GM12878 (cell line): ENCODE measurements around the gene NAA38. TPM values are rescaled to one million over a fixed set of nuclear protein-coding genes. Genes with fewer than 3 reads are reported as not detected.
A peak's percentile ranks its signal among the peaks of the same experiment; 100 is the strongest.

Experiments
- ATF7 ChIP-seq: fragments of 450-650 bp; IDR thresholded peaks from 2 replicates; pipeline ENCODE4 v1.6.1; 2016; ENCODE audit warnings: low read depth, mild to moderate bottlenecking
- BMI1 ChIP-seq: fragments of 450-650 bp; IDR thresholded peaks from 2 replicates; pipeline ENCODE4 v1.6.1; 2016; ENCODE audit warnings: mild to moderate bottlenecking, moderate library complexity, borderline replicate concordance
- CBX3 ChIP-seq: fragments of 200-600 bp; sonication (generic); IDR thresholded peaks from 2 replicates; pipeline ENCODE4 v1.6.1; 2016; ENCODE audit warnings: low read depth, borderline replicate concordance
- IKZF2 ChIP-seq, 2 experiments: fragments of 450-650 bp; IDR thresholded peaks; 2 replicates each; pipeline ENCODE4 v1.6.1; 2017; ENCODE audit warnings: mild to moderate bottlenecking in 2 of 2, moderate library complexity in 2 of 2
- NR2C1 ChIP-seq: fragments of 450-650 bp; IDR thresholded peaks from 2 replicates; pipeline ENCODE4 v1.6.1; 2017; ENCODE audit warnings: antibody characterized with exemption, mild to moderate bottlenecking, moderate library complexity
- NR2F1 ChIP-seq: fragments of 450-650 bp; conservative IDR thresholded peaks from 2 replicates; pipeline ENCODE4 v1.6.1; 2017; ENCODE audit warnings: mild to moderate bottlenecking
- RAD51 ChIP-seq: fragments of 450-650 bp; IDR thresholded peaks from 2 replicates; pipeline ENCODE4 v1.6.1; 2016; ENCODE audit warnings: moderate library complexity, mild to moderate bottlenecking, inconsistent platforms
- ZBTB11 ChIP-seq: fragments of 450-650 bp; formaldehyde crosslinking; IDR thresholded peaks from 2 replicates; pipeline ENCODE4 v1.5.0; 2022; ENCODE audit warnings: mild to moderate bottlenecking, missing genetic modification characterization
- ZBTB40 ChIP-seq: fragments of 450-650 bp; IDR thresholded peaks from 2 replicates; pipeline ENCODE4 v1.6.1; 2016; ENCODE audit warnings: mild to moderate bottlenecking, moderate library complexity, borderline replicate concordance
- ZNF274 ChIP-seq: IDR thresholded peaks from one replicate; pipeline ENCODE4 v1.8.0; 2011; ENCODE audit not compliant: insufficient read length, insufficient read depth
- ZSCAN29 ChIP-seq: fragments of 450-650 bp; IDR thresholded peaks from 2 replicates; pipeline ENCODE4 v1.6.1; 2017; ENCODE audit warnings: mild to moderate bottlenecking, moderate library complexity
- polyA plus RNA-seq, 11 experiments: library from polyadenylated mRNA; depleted of rRNA in 4 of 11; unstranded in 6 of 11; stranded (reverse) in 5 of 11; fragments of >200 nt; fragmentation: Nextera tagmentation in 4 of 11; fragmentation: Illumina TruSeq in 1 of 11; extraction: Ambion mirVana in 4 of 11; extraction: Trizol in 1 of 11; gene quantifications; 1 replicate in 1 of 11; 2 replicates in 10 of 11; pipeline versions ENCODE4 v1.2.1 to v1.2.3, GENCODE V29; 2011 to 2016; ENCODE audit warnings: inconsistent platforms in 2 of 11, missing spikeins in 2 of 11, low read depth in 1 of 11
- total RNA-seq, 4 experiments: library from RNA; depleted of rRNA in 3 of 4; stranded (reverse); fragments of >200 nt in 3 of 4; fragmentation: Illumina TruSeq in 1 of 4; extraction: Trizol in 1 of 4; gene quantifications; 2 replicates each; pipeline versions ENCODE4 v1.2.1 to v1.2.3, GENCODE V29; 2013 to 2021
- TF ChIP-seq, protein P1 (sequence below): IDR thresholded peaks from 2 replicates; pipeline ENCODE4 v1.6.1; 2011; ENCODE audit warnings: mild to moderate bottlenecking, low read depth, low read length, moderate library complexity; ENCODE audit not compliant: insufficient replicate concordance
- TF ChIP-seq, protein P2 (sequence below): fragments of 450-650 bp; formaldehyde crosslinking; IDR thresholded peaks from 2 replicates; pipeline ENCODE4 v1.4.0; 2020; ENCODE audit warnings: mild to moderate bottlenecking, moderate library complexity

Gene NAA38
- total and polyA plus RNA-seq, 10 of the 15 experiments (the other 5 are each of a cell fraction or from before 2014, with no cell fraction given), result 31.5 to 337 (median 215) TPM

- TF ChIP-seq NR2F1 (peak; percentile 99), NR2C1 (peak; percentile 91), ZNF274 (no peak), RAD51 (peak; percentile 85), IKZF2 (IDR thresholded peaks at IDR 0.05) (peak; percentile 90 to 92), ZSCAN29 (peak; percentile 86), BMI1 (no peak; the same call in 1 of the 2 replicates), ZBTB40 (peak; percentile 41; the same call in 1 of the 2 replicates), ATF7 (peak; percentile 97), CBX3 (no peak), ZBTB11 (CRISPR knock-in tag) (no peak)
- TF ChIP-seq, protein P1, sequence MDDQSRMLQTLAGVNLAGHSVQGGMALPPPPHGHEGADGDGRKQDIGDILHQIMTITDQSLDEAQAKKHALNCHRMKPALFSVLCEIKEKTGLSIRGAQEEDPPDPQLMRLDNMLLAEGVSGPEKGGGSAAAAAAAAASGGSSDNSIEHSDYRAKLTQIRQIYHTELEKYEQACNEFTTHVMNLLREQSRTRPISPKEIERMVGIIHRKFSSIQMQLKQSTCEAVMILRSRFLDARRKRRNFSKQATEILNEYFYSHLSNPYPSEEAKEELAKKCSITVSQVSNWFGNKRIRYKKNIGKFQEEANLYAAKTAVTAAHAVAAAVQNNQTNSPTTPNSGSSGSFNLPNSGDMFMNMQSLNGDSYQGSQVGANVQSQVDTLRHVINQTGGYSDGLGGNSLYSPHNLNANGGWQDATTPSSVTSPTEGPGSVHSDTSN, result peak; percentile 7
- TF ChIP-seq, protein P2, sequence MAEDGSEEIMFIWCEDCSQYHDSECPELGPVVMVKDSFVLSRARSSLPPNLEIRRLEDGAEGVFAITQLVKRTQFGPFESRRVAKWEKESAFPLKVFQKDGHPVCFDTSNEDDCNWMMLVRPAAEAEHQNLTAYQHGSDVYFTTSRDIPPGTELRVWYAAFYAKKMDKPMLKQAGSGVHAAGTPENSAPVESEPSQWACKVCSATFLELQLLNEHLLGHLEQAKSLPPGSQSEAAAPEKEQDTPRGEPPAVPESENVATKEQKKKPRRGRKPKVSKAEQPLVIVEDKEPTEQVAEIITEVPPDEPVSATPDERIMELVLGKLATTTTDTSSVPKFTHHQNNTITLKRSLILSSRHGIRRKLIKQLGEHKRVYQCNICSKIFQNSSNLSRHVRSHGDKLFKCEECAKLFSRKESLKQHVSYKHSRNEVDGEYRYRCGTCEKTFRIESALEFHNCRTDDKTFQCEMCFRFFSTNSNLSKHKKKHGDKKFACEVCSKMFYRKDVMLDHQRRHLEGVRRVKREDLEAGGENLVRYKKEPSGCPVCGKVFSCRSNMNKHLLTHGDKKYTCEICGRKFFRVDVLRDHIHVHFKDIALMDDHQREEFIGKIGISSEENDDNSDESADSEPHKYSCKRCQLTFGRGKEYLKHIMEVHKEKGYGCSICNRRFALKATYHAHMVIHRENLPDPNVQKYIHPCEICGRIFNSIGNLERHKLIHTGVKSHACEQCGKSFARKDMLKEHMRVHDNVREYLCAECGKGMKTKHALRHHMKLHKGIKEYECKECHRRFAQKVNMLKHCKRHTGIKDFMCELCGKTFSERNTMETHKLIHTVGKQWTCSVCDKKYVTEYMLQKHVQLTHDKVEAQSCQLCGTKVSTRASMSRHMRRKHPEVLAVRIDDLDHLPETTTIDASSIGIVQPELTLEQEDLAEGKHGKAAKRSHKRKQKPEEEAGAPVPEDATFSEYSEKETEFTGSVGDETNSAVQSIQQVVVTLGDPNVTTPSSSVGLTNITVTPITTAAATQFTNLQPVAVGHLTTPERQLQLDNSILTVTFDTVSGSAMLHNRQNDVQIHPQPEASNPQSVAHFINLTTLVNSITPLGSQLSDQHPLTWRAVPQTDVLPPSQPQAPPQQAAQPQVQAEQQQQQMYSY, result no peak
Measured at GRCh38 chr17:7836596-7837407, 20.6 kb downstream of the NAA38 start (continued).
